Skeletal muscle tissue (tissue), 4 donors: ENCODE results near the gene GNRH2. TPM values are rescaled to one million over a fixed set of nuclear protein-coding genes. Genes with fewer than 3 reads are reported as not detected.
A peak's percentile ranks its signal among the peaks of the same experiment; 100 is the strongest.

ENCODE experiments used
- H3K27ac ChIP-seq: one replicate; pipeline ENCODE4 v1.7.0; 2013; ENCODE audit warnings: mild to moderate bottlenecking, low read depth, low read length, inconsistent platforms
- H3K27me3 ChIP-seq, 3 donors: one replicate each; pipeline ENCODE4 v1.7.0; 2013; ENCODE audit warnings: low read length in 3 of 3; ENCODE audit not compliant: control insufficient read depth in 3 of 3, insufficient read depth in 3 of 3
- H3K36me3 ChIP-seq, 3 donors: one replicate each; pipeline ENCODE4 v1.7.0; 2013; ENCODE audit warnings: low read length in 3 of 3; ENCODE audit not compliant: control insufficient read depth in 3 of 3, insufficient read depth in 3 of 3
- H3K4me1 ChIP-seq, 3 donors: one replicate each; pipeline ENCODE4 v1.7.0; 2013; ENCODE audit warnings: low read length in 3 of 3, mild to moderate bottlenecking in 3 of 3; ENCODE audit not compliant: control insufficient read depth in 3 of 3, insufficient read depth in 3 of 3
- H3K4me3 ChIP-seq, 3 donors: one replicate each; pipeline ENCODE4 v1.7.0; 2013; ENCODE audit warnings: low read length in 3 of 3
- H3K9ac ChIP-seq, 3 donors: one replicate each; pipeline ENCODE4 v1.7.0; 2013; ENCODE audit warnings: low read length in 3 of 3, mild to moderate bottlenecking in 3 of 3, moderate library complexity in 2 of 3, low read depth in 1 of 3
- H3K9me3 ChIP-seq, 3 donors: one replicate each; pipeline ENCODE4 v1.7.0; 2013; ENCODE audit warnings: low read length in 3 of 3; ENCODE audit not compliant: control insufficient read depth in 3 of 3
- total RNA-seq: library from RNA; depleted of rRNA; stranded (reverse); fragments of >200 nt; gene quantifications from one replicate; pipeline ENCODE4 v1.2.3, GENCODE V29; 2014
- donor health status: Osteomylitis.

GNRH2 gene
- total RNA-seq, 1 donor from 2014 or later: not detected

DNA sequence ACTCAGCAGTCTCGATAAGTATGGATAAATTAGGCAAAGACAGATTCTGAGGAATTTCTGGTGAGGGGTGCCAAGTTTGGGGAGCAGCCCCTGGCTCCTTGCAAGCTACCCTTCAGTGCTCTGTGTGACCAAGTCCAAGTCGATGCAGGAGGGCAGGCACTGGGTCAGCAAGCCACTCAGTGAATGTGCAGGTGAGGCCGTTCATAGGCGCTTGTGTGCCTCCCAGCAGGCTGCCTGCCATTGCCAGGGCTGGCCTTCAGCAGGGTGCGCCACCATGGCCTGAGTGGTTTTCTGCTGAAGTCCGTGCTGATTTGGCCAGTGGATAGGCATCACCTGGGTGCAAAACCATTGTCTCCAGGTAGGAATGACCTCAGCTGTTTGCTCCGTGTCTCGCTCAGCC lies 3.3 kb upstream of the GNRH2 start:
- H3K36me3 ChIP-seq: peaks cover 42 to 54% (median 48%) of the 10 kb centered on the region in 3 donors

DNA sequence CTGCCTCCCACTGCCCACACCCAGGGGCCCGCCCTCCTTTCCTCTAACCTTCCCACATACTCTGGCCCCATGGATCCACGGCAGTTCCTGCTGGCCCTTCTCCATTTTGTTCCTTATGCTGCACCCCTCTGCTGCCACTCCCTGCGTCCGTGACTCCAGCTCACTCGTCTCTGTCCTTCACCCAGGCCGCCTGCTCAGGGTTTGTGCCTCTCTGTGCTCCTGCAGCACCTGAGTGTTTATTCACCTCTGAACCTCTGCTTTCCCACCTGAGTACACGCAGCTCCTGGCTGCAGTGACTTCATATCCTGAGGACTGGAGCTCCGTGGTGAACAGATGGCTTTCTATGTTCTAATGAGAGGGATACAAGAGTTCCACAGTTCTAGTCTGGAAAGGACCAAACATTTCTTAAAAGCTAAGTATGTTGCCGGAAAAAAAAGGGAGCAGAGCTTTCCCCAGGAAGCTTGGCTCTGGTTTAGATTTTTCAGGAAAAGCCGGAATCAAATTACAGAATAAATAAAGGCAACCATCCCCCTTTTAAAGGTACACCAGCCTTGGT lies 1.5 kb upstream of the GNRH2 start:
- no peak overlapping the region for H3K4me3 ChIP-seq
- no peak overlapping the region for H3K9ac ChIP-seq
- peaks cover 16 to 34% (median 20%) of the 10 kb centered on the region in 3 donors for H3K4me1 ChIP-seq
- no peaks in the 10 kb centered on the region for H3K27me3 ChIP-seq
- H3K27ac ChIP-seq: peak overlapping the region; percentile 60
- H3K9me3 ChIP-seq: no peaks in the 10 kb centered on the region
- peaks cover 24 to 36% (median 30%) of the 10 kb centered on the region in 3 donors for H3K36me3 ChIP-seq

More for the DNA sequence above, 3.3 kb upstream of the GNRH2 start:
- Histone ChIP-seq H3K9ac (no peak overlapping the region), H3K27me3 (no peaks in the 10 kb centered on the region), H3K27ac (no peak overlapping the region), H3K4me1 (peaks cover 9 to 25% (median 12%) of the 10 kb centered on the region in 3 donors), H3K9me3 (no peaks in the 10 kb centered on the region), H3K4me3 (no peak overlapping the region)

DNA sequence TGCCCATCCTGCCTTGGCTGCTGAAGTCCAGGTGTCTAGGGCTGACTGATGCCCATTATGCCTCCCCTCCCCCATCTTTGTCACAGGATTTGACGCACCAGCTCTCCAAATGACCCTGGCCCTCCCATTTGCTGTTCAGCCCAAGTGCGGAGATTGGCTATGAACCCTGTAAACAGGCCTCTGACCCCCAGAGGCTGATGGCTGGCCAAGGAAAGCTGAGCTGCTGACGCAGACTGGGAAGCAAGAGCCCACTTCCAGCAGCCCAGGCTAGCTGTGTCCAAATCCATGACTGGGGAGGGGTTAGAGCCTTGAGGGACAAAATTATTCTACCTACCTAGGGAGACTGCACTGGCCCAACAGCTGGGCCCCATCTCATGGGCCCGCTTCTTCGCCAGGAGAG lies 797 bp upstream of the GNRH2 start:
- Histone ChIP-seq H3K36me3 (peaks cover 19 to 33% (median 26%) of the 10 kb centered on the region in 3 donors), H3K9me3 (no peaks in the 10 kb centered on the region), H3K9ac (no peak overlapping the region), H3K4me1 (peaks cover 18 to 38% (median 25%) of the 10 kb centered on the region in 3 donors), H3K27ac (peak overlapping the region; percentile 69), H3K27me3 (no peaks in the 10 kb centered on the region), H3K4me3 (no peak overlapping the region)

DNA sequence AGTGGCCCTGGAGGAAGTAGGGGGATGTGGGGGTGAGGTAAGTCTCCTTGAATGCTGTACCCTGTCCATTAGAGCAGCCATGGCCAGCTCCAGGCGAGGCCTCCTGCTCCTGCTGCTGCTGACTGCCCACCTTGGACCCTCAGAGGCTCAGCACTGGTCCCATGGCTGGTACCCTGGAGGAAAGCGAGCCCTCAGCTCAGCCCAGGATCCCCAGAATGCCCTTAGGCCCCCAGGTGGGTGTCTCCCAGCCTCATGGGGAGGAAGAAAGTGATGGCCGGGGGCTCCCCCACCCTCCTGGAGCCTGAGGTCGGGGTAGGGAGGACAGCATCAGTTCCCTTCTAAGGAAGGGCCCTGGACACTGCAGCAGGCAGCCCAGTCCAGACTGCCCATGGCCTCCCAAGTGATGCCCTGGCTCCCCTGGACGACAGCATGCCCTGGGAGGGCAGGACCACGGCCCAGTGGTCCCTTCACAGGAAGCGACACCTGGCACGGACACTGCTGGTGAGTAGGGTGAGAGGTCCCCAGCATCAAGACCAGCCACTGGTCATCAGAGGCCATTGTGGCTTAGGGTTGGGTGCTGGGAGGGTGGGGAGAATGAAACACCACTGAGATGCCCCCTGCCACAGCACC lies 1.0 kb downstream of the GNRH2 start:
- H3K27ac ChIP-seq: no peak overlapping the region
- H3K36me3 ChIP-seq: peaks cover 24 to 31% (median 31%) of the 10 kb centered on the region in 3 donors
- no peak overlapping the region for H3K4me3 ChIP-seq
- no peak overlapping the region for H3K9ac ChIP-seq
- H3K9me3 ChIP-seq: no peaks in the 10 kb centered on the region
- peaks cover 18 to 41% (median 25%) of the 10 kb centered on the region in 3 donors for H3K4me1 ChIP-seq
- no peaks in the 10 kb centered on the region for H3K27me3 ChIP-seq

DNA sequence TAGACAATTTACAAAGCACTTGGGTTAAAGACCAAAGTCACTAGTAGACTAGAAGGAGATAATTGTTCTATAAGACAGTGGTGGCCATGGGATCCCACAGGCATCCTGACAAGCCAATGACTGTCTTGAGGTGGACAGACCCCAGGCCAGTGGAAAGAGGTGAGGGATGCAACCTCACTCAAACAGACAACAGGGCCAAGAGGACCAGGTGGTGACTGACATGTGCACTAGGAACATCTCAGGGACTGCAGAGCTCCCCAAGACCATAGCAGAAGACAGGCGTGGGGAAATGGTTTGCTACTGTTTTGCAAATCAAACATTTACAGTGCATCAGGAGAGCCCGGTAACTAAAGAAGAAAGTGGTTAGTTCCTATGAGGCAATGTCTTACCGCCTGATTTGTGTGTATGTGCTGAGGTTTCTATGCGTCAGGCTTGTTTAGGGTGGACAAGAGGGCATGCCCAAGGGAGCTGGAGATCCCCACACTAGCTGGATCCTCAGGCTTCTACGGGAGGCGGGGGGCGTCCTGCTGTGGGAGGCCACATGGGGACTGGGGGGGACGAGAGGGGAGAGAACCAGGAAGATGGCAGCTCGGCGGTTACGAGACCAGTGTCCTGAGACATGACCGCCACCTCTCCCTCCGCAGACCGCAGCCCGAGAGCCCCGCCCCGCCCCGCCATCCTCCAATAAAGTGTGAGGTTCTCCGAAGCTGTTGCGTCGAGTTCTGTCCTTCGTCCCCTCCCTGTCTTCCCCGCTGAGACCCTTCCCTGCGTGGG lies 1.8 kb downstream of the GNRH2 start:
- peak overlapping the region; percentile 74 to 86 (median 83) for H3K9ac ChIP-seq
- H3K27ac ChIP-seq: peak overlapping the region; percentile 81
- peaks cover 24 to 31% (median 31%) of the 10 kb centered on the region in 3 donors for H3K36me3 ChIP-seq
- H3K4me1 ChIP-seq: peaks cover 18 to 41% (median 25%) of the 10 kb centered on the region in 3 donors
- H3K4me3 ChIP-seq: peak overlapping the region; percentile 83 to 90 (median 89)
- H3K9me3 ChIP-seq: no peaks in the 10 kb centered on the region
- no peaks in the 10 kb centered on the region for H3K27me3 ChIP-seq

DNA sequence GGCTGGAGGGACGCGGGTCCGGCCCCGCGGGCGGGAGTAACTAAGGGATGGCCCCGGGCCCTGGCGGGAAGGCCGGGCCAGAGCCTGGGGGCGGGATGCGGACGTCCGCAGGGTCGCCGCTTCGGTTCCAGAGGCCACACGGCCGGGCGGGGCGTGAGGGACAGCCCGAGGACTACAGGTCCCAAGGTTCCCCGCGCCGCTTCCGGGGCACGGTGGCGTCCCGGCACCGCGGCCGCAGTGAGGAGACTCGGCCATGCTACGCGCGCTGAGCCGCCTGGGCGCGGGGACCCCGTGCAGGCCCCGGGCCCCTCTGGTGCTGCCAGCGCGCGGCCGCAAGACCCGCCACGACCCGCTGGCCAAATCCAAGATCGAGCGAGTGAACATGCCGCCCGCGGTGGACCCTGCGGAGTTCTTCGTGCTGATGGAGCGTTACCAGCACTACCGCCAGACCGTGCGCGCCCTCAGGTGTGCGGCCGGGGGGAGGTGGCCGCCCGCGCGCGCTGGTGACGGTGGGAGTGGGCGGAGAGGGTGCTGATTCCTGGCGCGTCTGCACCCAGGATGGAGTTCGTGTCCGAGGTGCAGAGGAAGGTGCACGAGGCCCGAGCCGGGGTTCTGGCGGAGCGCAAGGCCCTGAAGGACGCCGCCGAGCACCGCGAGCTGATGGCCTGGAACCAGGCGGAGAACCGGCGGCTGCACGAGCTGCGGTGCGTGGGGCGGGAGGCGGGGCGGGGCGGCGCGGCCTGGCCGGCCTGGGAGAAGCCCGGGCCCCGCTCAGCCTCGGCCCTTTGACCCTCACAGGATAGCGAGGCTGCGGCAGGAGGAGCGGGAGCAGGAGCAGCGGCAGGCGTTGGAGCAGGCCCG lies 2.6 kb downstream of the GNRH2 start, which contains the start of gene MRPS26:
Gene MRPS26 (plus strand): TSS at position 237 of the 861 bp plus-strand sequence. CDS start 17 bp downstream, at position 254.
- Histone ChIP-seq H3K4me1 (peaks cover 18 to 41% (median 25%) of the 10 kb centered on the region in 3 donors), H3K27me3 (no peaks in the 10 kb centered on the region), H3K9me3 (no peaks in the 10 kb centered on the region), H3K36me3 (peaks cover 23 to 28% (median 27%) of the 10 kb centered on the region in 3 donors), H3K27ac (peak within 1 kb of the TSS; percentile 81), H3K4me3 (peak within 1 kb of the TSS; percentile 83 to 90 (median 89)), H3K9ac (peak within 1 kb of the TSS; percentile 74 to 86 (median 83))

DNA sequence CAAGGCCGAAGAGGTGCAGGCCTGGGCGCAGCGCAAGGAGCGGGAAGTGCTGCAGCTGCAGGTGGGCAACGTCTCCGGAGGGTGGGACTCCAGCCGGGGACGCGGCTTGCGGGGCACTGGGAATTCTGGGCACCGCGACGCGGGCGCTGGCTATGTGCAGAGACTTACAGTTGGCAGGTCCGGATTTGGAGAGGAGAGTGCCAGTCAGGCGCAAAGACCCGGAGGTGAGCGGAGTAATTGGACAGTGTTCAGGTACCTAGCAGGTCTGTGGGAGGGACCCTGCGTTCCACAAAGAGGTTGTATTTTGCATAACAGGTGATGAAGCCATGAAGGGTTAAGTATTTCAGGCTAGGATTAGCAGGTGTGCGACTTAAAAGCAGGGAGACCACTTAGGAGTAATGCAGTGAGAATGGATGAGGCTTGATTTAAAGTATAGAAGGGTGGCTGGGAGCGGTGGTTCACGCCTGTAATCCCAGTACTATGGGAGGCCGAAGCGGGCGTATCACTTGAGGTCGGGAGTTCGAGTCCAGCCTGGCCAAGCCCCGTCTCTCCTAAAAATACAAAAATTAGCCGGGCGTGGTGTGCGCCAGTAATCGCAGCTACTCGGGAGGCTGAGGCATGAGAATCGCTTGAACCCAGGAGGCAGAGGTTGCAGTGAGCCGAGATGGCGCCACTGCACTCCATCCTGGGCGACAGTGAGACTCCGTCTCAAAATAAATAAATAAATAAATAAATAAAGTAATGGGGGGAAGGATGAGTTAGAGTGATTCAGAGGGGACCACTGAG lies 3.4 kb downstream of the GNRH2 start:
- Histone ChIP-seq H3K4me3 (peak overlapping the region; percentile 83 to 90 (median 89)), H3K27me3 (no peaks in the 10 kb centered on the region), H3K9ac (peak overlapping the region; percentile 70 to 86 (median 83)), H3K4me1 (peaks cover 14 to 36% (median 21%) of the 10 kb centered on the region in 3 donors), H3K36me3 (peaks cover 23 to 28% (median 27%) of the 10 kb centered on the region in 3 donors), H3K27ac (no peak overlapping the region), H3K9me3 (no peaks in the 10 kb centered on the region)

DNA sequence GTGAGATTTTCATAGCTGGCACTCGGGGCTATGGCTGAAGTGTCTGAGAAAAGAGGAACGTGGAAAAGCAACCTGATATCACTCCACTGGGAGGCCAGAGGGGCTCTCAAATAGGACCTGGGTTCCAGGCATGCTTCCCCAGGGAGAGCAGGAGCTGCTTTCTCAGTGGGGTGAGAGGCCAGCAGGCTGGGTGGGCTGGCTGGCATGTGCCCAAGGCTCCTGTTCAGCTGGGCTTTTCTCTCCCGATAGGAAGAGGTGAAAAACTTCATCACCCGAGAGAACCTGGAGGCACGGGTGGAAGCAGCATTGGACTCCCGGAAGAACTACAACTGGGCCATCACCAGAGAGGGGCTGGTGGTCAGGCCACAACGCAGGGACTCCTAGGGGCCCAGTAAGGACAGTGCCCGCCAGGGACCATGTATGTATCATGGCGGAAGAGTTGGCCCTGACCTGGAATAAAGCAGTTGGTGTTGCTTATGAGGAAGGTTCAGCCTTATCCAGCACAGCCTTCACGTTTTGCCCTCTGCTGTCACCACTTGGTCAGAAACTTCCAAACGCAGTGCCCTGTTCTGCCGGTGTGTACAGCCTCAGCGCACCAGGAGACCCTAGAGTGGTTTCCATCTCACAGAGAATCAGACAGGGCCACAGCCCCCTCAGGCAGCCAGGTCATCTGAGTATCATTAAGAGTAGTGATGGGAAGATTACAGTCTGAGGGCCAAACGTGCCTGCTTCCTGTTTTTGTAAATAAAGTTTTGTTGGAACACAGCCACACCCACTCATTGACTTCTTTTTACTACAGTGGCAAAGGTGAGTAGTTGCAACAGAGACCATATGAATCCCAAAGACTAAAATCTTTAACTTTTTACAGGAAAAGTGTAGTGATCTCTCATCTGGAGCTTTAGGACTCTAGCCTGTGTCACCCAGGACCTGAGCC lies 4.3 kb downstream of the GNRH2 start:
- Histone ChIP-seq H3K4me1 (peaks cover 12 to 28% (median 19%) of the 10 kb centered on the region in 3 donors), H3K9me3 (no peaks in the 10 kb centered on the region), H3K36me3 (peaks cover 23 to 28% (median 27%) of the 10 kb centered on the region in 3 donors), H3K4me3 (no peak overlapping the region), H3K9ac (peak overlapping the region in 1 of 3 donors; percentile 33), H3K27ac (no peak overlapping the region), H3K27me3 (no peaks in the 10 kb centered on the region)
